ENCODE data around the gene MAST1.

DNA sequence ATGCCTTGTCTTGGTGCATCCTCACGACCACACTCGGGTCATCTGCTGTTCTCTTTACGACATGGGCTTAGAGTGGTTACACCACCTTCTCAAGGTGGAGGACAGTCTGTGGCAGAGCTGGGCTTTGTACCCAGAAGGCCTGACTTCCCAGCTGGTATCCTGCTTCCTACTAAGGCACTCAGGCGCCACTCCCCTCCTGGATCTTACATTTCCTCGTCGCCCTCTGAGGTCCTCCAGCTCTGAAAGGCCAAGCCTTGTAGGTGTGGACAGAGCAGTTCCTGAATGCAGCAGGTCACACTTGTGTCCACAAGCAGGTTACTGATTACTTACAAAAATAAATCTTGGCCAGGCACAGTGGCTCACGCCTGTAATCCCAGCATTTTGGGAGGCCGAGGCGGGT is 68.9 kb downstream of the MAST1 start:
- TF ChIP-seq, protein P1, sequence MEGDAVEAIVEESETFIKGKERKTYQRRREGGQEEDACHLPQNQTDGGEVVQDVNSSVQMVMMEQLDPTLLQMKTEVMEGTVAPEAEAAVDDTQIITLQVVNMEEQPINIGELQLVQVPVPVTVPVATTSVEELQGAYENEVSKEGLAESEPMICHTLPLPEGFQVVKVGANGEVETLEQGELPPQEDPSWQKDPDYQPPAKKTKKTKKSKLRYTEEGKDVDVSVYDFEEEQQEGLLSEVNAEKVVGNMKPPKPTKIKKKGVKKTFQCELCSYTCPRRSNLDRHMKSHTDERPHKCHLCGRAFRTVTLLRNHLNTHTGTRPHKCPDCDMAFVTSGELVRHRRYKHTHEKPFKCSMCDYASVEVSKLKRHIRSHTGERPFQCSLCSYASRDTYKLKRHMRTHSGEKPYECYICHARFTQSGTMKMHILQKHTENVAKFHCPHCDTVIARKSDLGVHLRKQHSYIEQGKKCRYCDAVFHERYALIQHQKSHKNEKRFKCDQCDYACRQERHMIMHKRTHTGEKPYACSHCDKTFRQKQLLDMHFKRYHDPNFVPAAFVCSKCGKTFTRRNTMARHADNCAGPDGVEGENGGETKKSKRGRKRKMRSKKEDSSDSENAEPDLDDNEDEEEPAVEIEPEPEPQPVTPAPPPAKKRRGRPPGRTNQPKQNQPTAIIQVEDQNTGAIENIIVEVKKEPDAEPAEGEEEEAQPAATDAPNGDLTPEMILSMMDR (IDR thresholded peaks at IDR 0.05; ENCODE audit: low read length): no peak
- TF ChIP-seq EZH2 (IDR thresholded peaks at IDR 0.05; ENCODE audit: borderline replicate concordance, low read length): no peak

All from OCI-LY1 (cell line).